ENCODE data around the gene TRIM15.
"Not testable (repeated sequence)": the region's sequence is repeated elsewhere in the genome, so short reads cannot be mapped to it uniquely, and the experiment has no call there.

The TRIM15 gene

DNA sequence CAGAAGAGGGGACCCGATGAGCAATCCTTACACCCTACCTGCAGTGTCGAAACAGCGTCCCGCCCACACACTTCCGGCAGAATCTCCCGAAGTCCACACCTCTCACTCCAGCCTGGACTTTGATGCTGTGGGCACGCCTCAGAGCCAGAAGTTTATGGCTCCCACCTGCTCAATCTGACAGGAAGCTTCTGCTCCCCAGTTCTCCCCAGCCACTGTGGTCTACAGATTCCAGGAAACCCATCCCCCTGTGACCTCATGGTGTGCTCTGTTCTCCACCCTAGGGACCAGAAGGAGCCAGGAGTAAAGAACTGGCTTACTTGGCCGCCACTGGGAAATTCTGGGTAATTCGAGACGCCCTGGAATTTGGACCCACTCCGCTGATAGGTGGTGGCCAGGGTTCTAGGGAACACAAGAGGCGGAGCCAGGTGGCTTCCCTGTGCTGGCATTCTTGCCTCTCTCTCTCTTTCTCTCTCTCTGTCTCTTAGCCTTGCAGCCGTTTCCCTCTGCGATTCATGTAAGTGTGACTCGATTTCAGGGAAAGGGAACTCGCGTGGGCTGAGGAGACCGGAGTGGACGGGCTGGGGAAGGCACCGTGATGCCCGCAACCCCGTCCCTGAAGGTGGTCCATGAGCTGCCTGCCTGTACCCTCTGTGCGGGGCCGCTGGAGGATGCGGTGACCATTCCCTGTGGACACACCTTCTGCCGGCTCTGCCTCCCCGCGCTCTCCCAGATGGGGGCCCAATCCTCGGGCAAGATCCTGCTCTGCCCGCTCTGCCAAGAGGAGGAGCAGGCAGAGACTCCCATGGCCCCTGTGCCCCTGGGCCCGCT lies at the start of gene TRIM15:
Gene TRIM15, plus strand, starts transcription at position 457 of the 828 bp plus-strand sequence. Its CDS starts 139 bp downstream, at position 596.
- intact Hi-C loops (cut with micrococcal nuclease) = no loop called here
- H3K27ac Mint-ChIP-seq = no peak within 1 kb of the TSS
- H3K9me3 Mint-ChIP-seq = no peaks in the 10 kb centered on the region
- peaks cover 27% of the 10 kb centered on the region for H3K4me1 Mint-ChIP-seq (ENCODE audit: low read depth)
- no peak within 1 kb of the TSS for H3K4me3 Mint-ChIP-seq
- H3K27me3 Mint-ChIP-seq = peaks cover 18% of the 10 kb centered on the region
- no peaks in the 10 kb centered on the region for H3K36me3 Mint-ChIP-seq (ENCODE audit: low read depth)

DNA sequence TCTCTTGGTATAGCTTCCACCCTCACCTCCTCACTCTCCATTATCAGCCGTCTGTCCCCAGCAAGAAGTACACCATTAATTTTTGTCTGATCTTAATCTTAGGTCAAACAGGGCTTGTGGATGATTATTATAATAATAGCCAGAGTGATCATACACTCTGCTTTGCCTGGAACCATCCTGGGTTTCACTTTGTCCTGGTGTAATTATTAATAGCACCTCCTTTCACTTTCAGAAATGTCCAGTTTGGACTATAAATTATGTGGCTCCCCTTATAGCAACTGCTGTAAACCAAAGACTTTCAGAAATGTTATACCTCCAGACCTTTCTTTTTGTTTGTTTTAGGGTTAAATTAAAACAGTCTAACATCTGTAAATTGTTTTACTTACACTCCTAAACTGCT lies 49.5 kb upstream of the TRIM15 start:
- Mint-ChIP-seq H3K4me3 (no peak overlapping the region), H3K9me3 (no peaks in the 10 kb centered on the region), H3K36me3 (ENCODE audit: low read depth) (no peaks in the 10 kb centered on the region), H3K27me3 (peaks cover 50% of the 10 kb centered on the region), H3K27ac (no peak overlapping the region), H3K4me1 (ENCODE audit: low read depth) (peaks cover 14% of the 10 kb centered on the region)
- intact Hi-C loops (cut with micrococcal nuclease) = no loop called here

DNA sequence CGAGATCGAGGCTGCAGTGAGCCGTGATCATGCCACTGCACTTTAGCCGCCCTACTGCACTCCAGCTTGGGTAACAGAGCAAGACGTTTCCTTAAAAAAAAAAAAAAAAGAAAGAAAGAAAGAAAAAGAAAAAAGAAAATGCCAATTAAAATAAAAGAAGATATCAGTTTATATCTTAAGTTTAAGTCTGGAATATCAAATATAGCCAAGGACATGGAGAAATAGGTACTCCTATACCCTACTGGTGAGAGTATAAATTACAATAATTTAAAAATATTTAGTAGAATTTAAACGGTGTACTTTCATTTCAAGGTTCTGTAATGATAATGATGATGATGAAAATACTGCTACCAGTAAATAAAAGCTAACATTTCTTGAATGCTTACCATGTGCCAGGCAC lies 46.6 kb upstream of the TRIM15 start:
- no peaks in the 10 kb centered on the region for H3K9me3 Mint-ChIP-seq
- H3K4me1 Mint-ChIP-seq (ENCODE audit: low read depth) = peaks cover 12% of the 10 kb centered on the region
- peaks cover 49% of the 10 kb centered on the region for H3K27me3 Mint-ChIP-seq
- intact Hi-C loops (cut with micrococcal nuclease) = no loop called here
- no peaks in the 10 kb centered on the region for H3K36me3 Mint-ChIP-seq (ENCODE audit: low read depth)
- H3K4me3 Mint-ChIP-seq = no peak overlapping the region
- H3K27ac Mint-ChIP-seq = no peak overlapping the region

DNA sequence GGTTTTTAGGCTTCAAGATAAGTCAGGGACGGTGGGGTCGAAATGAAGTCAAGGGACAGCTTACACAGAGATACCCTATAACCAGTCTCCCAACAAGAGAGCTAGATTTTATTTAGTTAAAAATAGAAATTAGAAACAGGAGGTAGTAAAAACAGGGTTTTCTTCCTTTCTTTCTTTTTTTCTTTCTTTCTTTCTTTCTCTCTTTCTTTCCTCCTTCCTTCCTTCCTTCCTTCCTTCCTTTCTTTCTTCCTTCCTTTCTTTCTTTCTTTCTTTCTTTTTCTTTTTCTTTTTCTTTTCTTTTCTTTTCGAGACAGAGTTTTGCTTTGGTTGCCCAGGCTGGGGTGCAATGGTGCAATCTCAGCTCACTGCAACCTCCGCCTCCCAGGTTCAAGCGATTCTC lies 44.7 kb upstream of the TRIM15 start:
- H3K4me1 Mint-ChIP-seq (ENCODE audit: low read depth); H3K9me3 Mint-ChIP-seq; H3K27ac Mint-ChIP-seq; intact Hi-C loops (cut with micrococcal nuclease); H3K36me3 Mint-ChIP-seq (ENCODE audit: low read depth); H3K4me3 Mint-ChIP-seq: not testable (repeated sequence)
- peaks cover 44% of the 10 kb centered on the region for H3K27me3 Mint-ChIP-seq

DNA sequence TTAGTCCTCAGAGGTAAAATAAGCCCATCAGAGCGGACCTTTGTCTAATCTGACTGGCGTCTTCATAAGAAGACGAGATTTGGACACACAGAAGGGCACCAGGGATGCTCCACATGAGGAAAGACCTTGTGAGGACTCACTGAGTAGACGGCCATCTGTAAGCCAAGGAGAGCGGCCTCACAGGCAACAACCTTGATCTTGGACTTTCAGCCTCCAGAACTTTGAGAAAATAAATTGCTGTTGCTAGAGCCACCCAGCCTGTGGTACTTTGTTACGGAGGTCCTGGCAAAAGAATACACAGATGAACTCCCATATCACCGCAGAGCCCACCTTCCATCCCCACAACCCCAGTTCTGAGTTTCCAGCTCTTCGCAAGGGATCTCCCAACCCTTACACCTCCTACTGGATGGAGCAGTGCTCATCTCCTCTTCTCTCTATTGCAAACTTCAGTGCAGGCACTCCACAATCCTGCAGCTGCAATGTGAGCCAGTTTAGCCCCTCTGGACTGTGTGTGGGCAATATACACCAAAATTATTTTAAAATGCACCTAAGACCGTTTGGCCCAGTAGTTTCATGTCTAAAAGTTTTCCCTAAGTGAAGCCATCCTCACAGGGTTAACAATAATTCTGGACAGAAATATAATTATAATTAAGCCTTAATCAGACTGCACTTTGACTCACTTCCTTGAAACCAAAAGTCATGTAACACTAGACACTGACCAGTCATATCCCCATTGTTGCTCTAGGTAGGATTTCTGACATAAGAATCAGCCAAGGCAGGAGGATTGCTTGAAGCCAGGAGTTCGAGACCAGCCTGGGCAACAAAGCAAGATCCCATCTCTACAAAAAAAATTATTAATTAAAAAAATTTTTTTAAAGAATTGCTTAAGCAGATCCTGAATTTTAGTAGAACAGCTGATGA lies 41.6 kb upstream of the TRIM15 start:
- H3K27ac Mint-ChIP-seq = no peak overlapping the region
- intact Hi-C loops (cut with micrococcal nuclease) = no loop called here
- no peak overlapping the region for H3K4me3 Mint-ChIP-seq
- no peaks in the 10 kb centered on the region for H3K9me3 Mint-ChIP-seq
- no peaks in the 10 kb centered on the region for H3K36me3 Mint-ChIP-seq (ENCODE audit: low read depth)
- H3K27me3 Mint-ChIP-seq = peaks cover 44% of the 10 kb centered on the region
- peaks cover 6% of the 10 kb centered on the region for H3K4me1 Mint-ChIP-seq (ENCODE audit: low read depth)

DNA sequence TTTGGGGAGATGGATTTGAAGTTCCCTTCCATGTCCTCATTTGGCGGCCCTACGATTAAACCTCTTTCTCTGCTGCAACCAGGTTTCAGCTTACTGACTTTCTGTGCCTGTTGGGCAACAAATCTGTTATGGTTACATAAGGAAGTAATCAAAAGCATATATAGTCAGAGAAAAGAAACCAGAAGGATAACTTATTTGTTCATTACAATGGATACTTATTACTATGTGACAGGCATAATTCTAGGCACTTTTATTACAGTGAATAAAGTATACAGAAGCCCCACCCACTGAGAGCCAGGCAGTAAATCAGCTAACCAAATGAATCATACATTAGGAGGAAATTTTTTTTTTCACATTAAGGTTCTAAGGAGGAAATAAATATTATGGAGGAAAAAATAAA lies 40.8 kb upstream of the TRIM15 start:
- Mint-ChIP-seq H3K4me1 (ENCODE audit: low read depth) (peaks cover 6% of the 10 kb centered on the region), H3K9me3 (no peaks in the 10 kb centered on the region), H3K36me3 (ENCODE audit: low read depth) (no peaks in the 10 kb centered on the region), H3K27ac (no peak overlapping the region), H3K4me3 (no peak overlapping the region), H3K27me3 (peaks cover 52% of the 10 kb centered on the region)
- intact Hi-C loops (cut with micrococcal nuclease) = no loop called here

DNA sequence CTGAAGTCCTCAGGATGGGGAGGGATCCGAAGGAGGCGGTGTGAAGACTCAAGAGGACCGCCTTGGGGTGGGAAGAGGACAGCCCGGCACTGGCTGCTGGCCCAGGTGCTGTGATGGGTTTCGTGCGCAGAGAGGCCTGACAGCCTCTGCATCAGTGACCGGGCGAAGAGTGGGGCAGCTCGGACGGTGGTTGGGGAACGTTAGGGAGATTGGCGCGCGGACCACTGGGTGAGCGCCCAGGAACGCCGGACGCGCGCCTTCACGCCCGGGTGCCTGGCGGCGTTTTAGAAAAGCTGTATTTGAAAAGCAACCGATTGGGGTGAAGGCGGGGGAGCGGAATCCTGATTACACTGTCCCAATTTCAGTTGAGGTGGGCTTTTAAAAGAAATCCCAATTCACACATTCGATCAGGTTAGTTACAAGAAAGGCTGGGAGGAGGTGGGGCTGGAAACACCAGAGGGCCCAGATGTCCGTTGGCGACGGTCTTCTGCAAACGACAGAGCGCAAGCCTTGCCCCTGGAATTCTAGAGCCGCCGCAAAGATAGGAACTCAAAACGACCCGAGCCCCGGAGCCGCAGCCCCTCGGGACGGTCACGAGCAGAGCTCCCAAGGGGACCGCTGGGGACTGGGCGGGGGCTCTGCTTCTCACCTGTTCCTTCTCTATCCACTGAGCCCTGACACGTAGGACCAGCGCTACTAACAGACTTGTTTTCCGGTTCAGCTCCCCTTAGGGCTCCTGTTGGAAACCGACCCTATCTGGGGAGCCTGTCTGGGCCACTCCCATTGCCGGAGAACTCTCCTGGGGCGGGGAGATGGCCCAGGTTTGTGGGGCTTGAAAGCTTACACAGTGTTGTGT lies 35.9 kb upstream of the TRIM15 start:
- no peaks in the 10 kb centered on the region for H3K36me3 Mint-ChIP-seq (ENCODE audit: low read depth)
- H3K27me3 Mint-ChIP-seq = peaks cover 81% of the 10 kb centered on the region
- H3K4me1 Mint-ChIP-seq (ENCODE audit: low read depth) = peaks cover 27% of the 10 kb centered on the region
- no peak overlapping the region for H3K27ac Mint-ChIP-seq
- no peaks in the 10 kb centered on the region for H3K9me3 Mint-ChIP-seq
- H3K4me3 Mint-ChIP-seq = no peak overlapping the region
- intact Hi-C loops (cut with micrococcal nuclease) = no loop called here

DNA sequence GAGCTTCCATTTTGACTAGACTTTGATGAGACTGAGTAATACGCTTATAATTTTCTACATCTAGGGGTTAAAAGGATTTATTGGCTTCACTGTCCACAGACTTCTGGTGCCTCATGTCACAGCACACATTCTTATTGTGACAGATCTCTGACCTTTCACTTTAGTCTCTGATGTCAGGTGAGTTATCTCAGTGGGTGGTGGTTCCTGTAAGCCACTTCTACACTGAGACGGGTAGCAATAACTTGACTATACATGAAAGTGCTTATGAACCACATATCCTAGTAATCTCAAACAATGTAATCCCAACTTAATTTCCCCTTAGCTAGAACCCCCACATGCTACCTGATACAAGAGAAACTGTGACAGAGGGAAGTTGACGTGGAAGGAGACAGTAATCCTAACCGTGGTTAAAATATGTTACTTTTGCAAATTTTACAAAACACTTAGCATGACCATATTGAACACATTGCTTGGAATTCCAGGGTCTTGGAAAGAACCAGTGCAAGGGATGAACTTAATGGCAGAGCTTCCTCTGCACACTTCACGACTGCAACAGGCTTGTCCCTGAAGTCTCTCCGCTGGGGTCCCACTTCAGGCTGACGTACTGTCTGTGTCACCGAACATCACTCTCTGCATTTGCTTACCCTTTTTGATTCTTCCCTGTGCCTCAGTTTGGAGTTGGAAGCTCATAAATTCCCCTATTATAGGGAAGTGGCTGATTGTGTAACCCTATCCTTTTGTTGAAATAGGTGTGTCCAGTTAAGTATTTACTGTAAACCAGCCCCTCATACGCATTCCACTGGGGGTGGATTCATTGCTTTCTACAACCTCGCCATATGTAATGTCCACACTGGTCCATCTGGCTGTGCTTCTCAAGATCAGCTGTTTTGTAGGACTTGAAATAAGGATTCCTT lies 33.8 kb upstream of the TRIM15 start:
- no peaks in the 10 kb centered on the region for H3K36me3 Mint-ChIP-seq (ENCODE audit: low read depth)
- intact Hi-C loops (cut with micrococcal nuclease) = no loop called here
- no peak overlapping the region for H3K4me3 Mint-ChIP-seq
- H3K4me1 Mint-ChIP-seq (ENCODE audit: low read depth) = peaks cover 24% of the 10 kb centered on the region
- peaks cover 82% of the 10 kb centered on the region for H3K27me3 Mint-ChIP-seq
- H3K9me3 Mint-ChIP-seq = no peaks in the 10 kb centered on the region
- H3K27ac Mint-ChIP-seq = no peak overlapping the region

DNA sequence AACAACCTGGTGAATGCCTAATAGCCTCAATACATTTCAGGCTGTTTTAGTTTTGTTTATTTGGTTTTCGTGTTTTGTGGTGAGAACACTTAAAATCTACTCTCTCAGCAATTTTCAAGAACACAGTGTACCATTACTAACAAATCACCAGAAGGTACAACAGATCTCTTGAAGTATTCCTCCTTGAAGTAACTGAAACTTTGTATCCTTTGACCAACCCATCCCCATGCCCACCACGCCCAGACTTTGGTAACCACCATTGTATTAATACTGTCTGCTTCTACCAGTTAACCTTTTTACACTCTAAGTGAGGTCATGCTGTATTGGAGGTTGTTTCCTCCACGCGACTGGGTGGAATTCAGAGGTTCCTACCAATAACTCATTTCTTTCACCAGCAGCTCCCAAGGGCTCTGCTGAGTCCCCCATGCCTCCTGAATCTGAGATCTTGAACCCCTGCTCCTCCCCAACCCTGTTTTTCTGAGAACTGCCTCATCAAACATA lies 33.1 kb upstream of the TRIM15 start:
- Mint-ChIP-seq H3K9me3 (no peaks in the 10 kb centered on the region), H3K27ac (no peak overlapping the region), H3K36me3 (ENCODE audit: low read depth) (no peaks in the 10 kb centered on the region), H3K27me3 (peaks cover 85% of the 10 kb centered on the region), H3K4me1 (ENCODE audit: low read depth) (peaks cover 24% of the 10 kb centered on the region), H3K4me3 (no peak overlapping the region)
- intact Hi-C loops (cut with micrococcal nuclease) = no loop called here

DNA sequence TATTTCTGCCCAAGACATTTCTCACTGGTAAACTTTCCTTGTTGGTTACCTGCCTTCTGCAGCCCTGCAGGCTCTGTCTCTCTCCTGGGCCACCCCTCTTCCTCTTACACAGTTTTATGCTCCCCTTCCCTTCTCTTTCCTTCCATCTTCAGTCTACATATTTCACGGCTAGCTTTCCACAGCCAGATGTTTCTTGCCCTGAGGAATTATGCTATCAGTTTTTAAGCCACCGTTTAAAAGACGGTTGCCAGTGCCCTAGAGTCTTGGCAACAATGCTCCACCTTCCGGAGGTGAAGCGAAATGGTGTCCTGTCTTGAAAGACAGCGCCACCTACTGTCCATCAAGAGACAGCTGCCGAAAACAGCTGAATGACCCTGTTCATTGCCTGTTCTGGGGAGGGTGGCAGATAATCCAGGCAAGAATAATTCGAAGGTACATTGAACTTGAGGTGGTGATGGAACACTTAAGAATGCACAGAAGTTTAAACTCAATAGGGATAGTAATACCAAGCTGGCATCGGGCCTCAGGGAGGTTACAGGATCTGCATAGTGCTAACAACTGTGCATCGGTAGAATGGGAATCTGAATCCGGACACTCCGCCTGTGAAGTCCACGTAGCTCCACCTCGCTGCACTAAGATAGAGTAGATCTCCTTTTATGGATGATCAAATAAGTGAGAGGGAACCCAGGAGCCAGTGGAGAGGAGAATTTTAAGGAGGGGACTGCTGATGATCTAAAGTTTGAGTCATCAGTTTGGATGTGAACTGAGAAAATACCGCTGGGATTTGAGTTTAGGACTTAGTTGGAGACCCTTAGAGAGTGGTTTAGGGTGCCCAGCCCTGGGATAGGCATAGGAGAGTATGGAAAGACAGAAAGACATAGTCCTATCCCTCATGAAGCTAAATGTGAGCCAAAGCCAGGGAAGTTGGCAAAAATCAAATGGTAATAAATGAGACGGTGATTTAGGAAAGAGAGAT lies 32.2 kb upstream of the TRIM15 start:
- no peak overlapping the region for H3K27ac Mint-ChIP-seq
- no peak overlapping the region for H3K4me3 Mint-ChIP-seq

DNA sequence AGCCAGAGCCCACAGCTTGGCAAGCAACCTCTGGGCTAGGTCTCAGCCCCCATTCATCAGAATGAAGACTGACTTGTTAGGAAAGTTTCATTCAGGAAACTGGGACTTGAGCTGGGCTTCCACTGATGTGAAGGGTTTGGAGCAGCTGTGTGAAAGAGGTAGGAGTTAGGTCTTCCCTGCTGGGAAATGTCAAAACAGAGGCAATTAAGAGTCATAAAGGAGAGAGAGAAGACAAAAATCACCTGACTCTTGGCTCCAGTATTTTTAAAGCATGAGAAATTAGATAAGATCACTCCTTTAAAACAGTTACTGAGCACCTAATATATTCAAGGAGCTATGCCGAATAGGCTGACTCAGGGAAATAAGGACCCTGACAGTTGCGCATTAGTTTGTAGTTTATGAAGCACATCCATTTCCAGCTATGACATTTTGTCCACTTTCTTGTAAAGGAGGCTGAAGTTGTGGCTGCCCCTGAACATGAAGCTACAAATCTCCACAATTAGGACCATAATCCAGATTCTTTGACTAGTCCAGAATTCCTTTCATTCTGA lies 31.3 kb upstream of the TRIM15 start:
- intact Hi-C loops (cut with micrococcal nuclease) = loop anchor here (1.0 kb wide), 1 partner anchor 29 kb away; no protein-coding TSS in a partner anchor

More for the DNA sequence above, 32.2 kb upstream of the TRIM15 start:
- no peaks in the 10 kb centered on the region for H3K9me3 Mint-ChIP-seq
- intact Hi-C loops (cut with micrococcal nuclease) = loop anchor here (1.0 kb wide), 1 partner anchor 28 kb away; no protein-coding TSS in a partner anchor
- H3K4me1 Mint-ChIP-seq (ENCODE audit: low read depth) = peaks cover 24% of the 10 kb centered on the region
- H3K27me3 Mint-ChIP-seq = peaks cover 83% of the 10 kb centered on the region
- no peaks in the 10 kb centered on the region for H3K36me3 Mint-ChIP-seq (ENCODE audit: low read depth)

More for the DNA sequence above, 31.3 kb upstream of the TRIM15 start:
- H3K27ac Mint-ChIP-seq = no peak overlapping the region
- H3K36me3 Mint-ChIP-seq (ENCODE audit: low read depth) = no peaks in the 10 kb centered on the region
- no peak overlapping the region for H3K4me3 Mint-ChIP-seq
- H3K9me3 Mint-ChIP-seq = no peaks in the 10 kb centered on the region
- H3K4me1 Mint-ChIP-seq (ENCODE audit: low read depth) = peaks cover 24% of the 10 kb centered on the region
- H3K27me3 Mint-ChIP-seq = peaks cover 77% of the 10 kb centered on the region
